Stimulated activated CD8-positive, alpha-beta memory T cell treated with anti-CD3 and anti-CD28 coated beads, Interleukin-12 subunit alpha, Interleukin-12 subunit beta, amount 100 ng/mL, for 4 hours (primary cell): ENCODE data around the gene TEAD1.

Source experiments
- DNase-seq: peaks from one replicate; pipeline ENCODE4 v3.0.0-alpha.2; 2020; ENCODE audit warnings: low read depth

TEAD1 gene

DNA sequence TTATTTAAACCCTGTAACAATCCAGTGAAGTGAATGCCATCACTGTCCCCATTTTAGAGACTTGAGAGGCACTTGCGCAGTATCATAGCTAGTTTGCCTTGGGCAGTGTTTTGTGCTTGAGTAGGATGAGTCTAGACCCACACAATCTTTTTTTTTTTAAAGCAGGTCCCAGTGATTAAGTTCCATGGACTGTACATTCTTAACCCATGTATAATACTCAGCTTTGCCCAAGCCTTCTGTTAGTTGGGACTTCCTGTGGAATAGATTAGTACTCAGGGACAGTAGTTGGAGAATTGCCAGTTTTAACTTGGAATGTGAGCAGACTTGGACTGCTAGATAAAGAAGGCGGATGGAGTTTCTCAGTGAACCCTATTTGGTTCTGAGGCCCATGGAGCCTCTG, 226.3 kb downstream of the TEAD1 start:
- DNase-seq = no peak

- no peak for DNase-seq
Observed at GRCh38 chr11:12901272-12901671, 227.1 kb downstream of the TEAD1 start.

DNA sequence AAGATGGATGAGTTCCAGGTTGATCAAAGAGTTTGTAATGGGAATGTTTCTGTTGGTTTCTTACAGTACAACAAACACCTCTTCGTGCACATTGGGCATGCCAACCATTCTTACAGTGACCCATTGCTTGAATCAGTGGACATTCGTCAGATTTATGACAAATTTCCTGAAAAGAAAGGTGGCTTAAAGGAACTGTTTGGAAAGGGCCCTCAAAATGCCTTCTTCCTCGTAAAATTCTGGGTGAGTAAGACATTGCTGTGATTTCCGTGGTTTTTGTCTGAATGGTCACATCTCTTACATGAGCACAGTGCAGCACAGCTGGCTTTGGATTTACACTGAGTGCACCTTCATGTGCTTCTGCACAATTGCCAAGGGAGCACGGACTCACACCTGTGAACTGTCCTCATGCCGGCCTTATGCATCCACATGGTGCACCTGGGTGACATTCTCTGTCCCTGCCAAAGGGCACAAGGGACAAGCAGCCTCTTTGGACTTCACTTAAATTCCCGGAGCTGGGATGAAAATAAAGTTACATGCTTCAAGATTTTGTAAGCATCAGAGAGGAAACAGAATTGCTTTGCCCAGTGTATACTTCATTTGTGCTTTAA, 227.8 kb downstream of the TEAD1 start:
- DNase-seq = no peak

- no peak for DNase-seq
Observed at GRCh38 chr11:12902791-12903486, 228.7 kb downstream of the TEAD1 start.

DNA sequence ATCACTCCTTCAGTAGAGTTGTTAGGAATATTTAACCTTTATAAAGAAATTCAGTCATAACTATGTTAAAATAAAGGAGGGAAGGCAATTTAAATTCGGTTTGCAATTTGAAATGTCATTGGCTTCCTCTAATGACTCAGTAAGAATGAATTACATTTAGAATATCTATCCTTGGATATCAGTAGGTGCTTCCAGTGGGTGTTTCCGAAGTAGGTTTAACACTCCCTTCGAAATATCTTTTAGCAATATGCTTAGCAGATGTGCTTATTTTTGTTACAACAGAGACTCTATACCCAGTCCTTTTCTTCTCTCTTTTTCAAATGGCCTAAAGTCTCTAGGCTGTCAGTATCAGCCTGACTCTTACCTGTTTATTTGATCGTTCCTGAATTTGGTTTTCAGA, 231.2 kb downstream of the TEAD1 start:
- no peak for DNase-seq

GRCh38 chr11:12906501-12906900, 232.3 kb downstream of the TEAD1 start:
- no peak for DNase-seq

- DNase-seq = no peak
Observed at GRCh38 chr11:12909879-12910278, 235.7 kb downstream of the TEAD1 start.

DNA sequence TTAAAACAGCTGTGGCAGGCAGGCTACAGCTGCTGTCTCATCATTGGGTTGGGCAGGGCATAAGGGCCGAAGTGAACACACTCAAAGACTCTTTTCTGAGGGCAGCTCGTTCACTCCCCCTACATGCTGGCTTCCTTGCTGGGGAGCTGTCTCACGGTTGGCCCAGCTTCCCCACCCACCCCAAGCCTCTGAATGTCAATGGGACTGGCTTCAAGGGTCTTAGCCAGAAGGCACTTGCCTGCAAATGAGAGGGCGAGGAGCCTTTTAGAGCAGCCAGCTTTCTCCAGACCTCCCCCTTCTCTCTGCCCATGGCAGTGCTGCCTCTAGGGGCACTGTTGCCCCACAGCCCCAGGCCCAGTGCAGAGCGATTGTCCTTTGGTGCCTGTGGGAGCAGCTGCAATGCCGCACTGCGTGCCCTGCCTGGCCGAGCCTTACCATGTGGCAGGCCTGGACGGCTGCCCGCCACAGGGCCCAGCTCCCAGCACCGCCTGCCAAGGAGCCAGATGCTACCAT, 240.2 kb downstream of the TEAD1 start:
- no peak for DNase-seq

GRCh38 chr11:12915093-12915492, 240.9 kb downstream of the TEAD1 start:
- no peak for DNase-seq

- DNase-seq = no peak
Observed at GRCh38 chr11:12917822-12918221, 243.6 kb downstream of the TEAD1 start.

- no peak for DNase-seq
Observed at GRCh38 chr11:12918667-12919066, 244.4 kb downstream of the TEAD1 start.

- no peak for DNase-seq
Observed at GRCh38 chr11:12922418-12922817, 248.2 kb downstream of the TEAD1 start.

- no peak for DNase-seq
Observed at GRCh38 chr11:12922980-12923507, 248.8 kb downstream of the TEAD1 start.

GRCh38 chr11:12924650-12925049, 250.4 kb downstream of the TEAD1 start:
- no peak for DNase-seq

DNA sequence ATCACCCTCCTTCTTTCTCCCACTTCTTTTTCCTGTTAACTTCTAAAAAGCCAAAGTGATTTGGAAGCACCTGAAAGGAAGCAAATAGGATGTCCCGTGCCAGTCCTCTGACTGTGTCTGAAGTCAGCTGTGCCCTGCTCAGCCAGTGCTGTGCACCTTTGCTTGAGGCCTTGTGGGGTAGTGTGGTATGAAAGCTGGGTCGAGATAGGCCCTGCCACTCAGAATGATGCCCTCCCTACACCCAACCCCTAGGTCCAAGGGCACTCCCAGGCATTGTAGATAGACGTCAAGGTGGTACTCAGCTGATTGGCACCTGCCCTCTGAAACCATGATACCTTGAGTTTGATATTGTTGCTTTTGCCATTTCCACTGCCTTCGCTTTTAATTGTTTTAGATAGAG, 251.3 kb downstream of the TEAD1 start:
- DNase-seq = no peak

DNA sequence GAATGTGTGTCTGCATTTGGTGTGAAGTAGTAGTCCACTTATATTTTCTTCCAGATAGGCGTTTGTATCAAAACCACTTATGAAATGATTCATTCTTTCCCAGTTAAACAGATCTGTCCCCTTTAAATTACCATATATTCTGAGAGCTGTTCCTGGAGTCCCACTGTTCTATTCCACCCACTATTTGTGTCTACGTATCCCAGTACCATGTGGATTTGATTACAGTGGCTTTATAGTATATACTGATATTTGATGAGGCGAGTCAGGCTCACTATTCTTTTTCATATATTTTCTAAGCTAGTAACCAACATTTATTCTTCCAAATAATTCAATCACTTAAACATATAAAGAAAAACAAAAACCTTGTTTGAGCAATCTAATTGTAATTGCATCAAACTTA, 253.0 kb downstream of the TEAD1 start:
- DNase-seq = no peak

DNA sequence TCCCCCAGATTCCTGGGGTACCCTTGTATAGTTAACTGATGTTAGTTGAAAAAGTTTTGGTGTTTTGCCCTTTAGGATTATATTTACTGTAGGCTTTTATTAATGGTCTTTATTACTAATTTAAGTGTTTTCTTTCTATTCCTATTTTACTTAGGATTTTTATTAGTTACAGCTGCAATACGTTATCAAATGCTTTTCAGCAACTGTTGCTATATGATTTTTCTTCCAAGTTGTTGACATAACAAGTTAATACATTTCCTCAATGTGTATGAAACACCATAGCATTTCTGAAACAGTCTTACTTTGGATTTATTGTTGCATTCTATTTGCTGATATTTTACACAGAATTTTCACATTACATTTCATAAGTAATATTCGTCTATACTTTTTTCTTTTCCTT, 253.7 kb downstream of the TEAD1 start:
- no peak for DNase-seq

DNA sequence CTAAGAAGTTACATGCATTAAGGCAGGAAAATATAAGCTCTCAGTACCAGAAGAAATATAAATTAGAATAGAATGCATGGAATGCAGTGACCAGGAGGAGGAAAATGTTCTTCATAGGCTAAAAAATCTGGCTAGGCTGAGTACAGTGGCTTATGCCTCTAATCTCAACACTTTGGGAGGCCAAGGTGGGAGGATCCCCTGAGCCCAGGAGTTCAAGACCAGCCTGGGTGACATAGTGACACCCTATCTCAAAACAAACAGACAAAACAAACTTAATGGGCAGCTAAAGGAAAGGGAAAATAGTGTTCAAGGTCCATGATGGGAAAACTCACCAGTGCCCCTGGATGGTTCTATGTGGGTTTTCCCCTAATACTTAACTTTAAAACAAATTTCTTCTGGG, 256.6 kb downstream of the TEAD1 start:
- no peak for DNase-seq

DNA sequence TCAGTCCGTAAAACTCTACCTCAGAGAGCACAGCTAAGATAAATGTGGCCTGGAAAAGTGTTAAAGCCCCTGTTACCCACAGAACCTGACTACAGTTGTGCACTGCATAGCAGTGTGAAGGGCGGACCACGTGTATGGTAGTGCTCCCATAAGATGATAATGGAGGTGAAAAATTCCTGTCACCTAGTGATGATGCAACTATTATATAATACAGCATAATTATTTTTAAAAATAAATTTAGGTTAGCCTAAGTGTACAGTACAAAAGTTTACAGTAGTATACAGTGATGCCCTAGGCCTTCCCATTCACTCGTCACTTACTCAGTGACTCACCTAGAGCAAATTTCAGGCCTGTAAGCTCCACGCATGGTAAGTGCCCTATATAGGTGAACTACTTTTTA, 258.3 kb downstream of the TEAD1 start:
- no peak for DNase-seq

DNA sequence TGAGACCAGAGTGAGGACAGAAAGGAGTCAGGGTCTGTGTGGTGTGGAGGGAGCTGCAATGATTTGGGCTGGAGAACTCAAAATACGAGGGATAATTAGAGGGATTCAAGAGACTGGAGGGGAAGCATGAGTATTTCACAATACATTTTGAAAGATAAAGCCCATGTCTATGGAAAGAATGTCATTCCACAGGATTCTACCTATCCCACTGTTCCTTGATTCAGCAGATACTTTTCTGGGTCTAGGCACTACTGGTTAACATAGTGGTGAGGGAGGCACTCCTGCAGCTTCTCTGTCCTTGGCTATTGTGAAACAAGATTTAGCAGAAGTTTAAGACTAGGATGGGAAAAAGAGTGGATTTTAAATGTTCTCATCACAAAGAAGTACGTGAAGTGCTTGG, 262.0 kb downstream of the TEAD1 start:
- no peak for DNase-seq

DNA sequence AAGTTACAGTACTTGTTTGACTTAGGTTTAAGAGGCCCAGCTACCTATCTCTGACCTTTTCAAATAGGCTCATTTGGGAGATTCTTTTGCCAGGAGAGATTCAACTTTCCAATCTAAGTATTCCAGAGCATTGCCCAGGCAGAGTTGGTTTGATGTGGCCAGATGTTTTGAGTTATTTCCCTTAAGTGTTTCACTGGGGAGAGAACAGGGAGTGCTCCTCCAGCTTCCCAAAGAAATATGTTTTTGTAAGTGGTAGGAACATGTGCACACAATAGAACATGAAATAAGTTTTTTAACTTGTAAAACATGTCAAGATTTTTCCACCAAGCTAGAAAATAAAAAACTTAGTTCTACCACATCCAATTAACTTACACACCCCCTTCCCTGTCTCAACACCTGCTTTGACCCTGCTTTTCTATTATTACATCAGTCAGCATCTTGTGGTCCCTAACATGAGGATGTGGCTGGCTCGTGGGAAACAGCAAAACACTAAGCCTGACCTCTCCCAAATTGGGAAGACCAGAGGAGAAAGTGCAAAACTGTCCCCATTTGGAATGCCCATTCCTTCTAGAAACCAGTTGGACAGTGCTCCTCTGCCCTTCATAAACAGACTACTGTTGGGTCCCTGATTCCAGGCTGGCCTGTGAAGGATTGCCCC, 264.5 kb downstream of the TEAD1 start:
- DNase-seq = no peak

GRCh38 chr11:12941671-12942070, 267.4 kb downstream of the TEAD1 start:
- DNase-seq = no peak

DNA sequence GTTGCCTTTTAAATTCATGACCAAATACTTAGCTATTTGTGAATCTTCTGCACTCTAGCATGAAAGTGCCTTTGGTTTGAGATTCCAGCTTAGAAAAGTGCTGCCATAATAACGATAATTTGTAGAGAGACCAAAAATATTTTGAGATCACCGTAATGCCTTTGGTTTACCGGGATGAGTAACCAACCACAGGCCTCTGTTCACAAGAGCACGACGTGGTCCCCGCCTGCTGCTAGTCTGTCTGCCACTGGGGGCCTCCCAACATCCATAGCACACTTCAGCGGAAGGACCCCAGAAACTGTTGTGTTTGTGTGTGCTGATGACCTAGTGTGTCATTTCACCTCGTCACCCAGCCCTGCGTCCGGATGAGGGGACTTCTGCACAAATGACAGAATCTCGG, 267.9 kb downstream of the TEAD1 start:
- no peak for DNase-seq
